Spleen (tissue), 11 donors: ENCODE results near the gene RSAD2. TPM values are rescaled to one million over a fixed set of nuclear protein-coding genes. Genes with fewer than 3 reads are reported as not detected.

Source experiments
- DNase-seq: peaks from one replicate; pipeline ENCODE4 v3.0.0-alpha.2; 2020
- H3K27ac ChIP-seq, 8 donors: fragments of 200-600 bp; sonication (generic) in 7 of 8; 1 replicate in 4 of 8; 2 replicates in 4 of 8; pipeline versions ENCODE4 v1.5.0 to v1.8.0; 2016 to 2021; ENCODE audit warnings: inconsistent platforms in 4 of 8, mild to moderate bottlenecking in 4 of 8, moderate library complexity in 1 of 8
- H3K27me3 ChIP-seq, 7 donors: fragments of 200-600 bp; sonication (generic) in 6 of 7; replicated peaks in 1 of 7; 1 replicate in 4 of 7; 2 replicates in 3 of 7; pipeline versions ENCODE4 v1.5.0 to v1.8.0; 2016 to 2021; ENCODE audit warnings: inconsistent platforms in 3 of 7, mild to moderate bottlenecking in 1 of 7
- H3K36me3 ChIP-seq, 6 donors: fragments of 200-600 bp; sonication (generic) in 5 of 6; 1 replicate in 4 of 6; 2 replicates in 2 of 6; pipeline versions ENCODE4 v1.5.0 to v1.8.0; 2016 to 2021; ENCODE audit warnings: inconsistent platforms in 2 of 6
- H3K4me1 ChIP-seq, 6 donors: fragments of 200-600 bp; sonication (generic) in 5 of 6; 1 replicate in 3 of 6; 2 replicates in 3 of 6; pipeline versions ENCODE4 v1.5.0 to v1.8.0; 2016 to 2021; ENCODE audit warnings: inconsistent platforms in 3 of 6
- H3K4me3 ChIP-seq, 8 donors: fragments of 200-600 bp; sonication (generic) in 7 of 8; 1 replicate in 4 of 8; 2 replicates in 4 of 8; pipeline versions ENCODE4 v1.5.0 to v1.8.0; 2016 to 2021; ENCODE audit warnings: inconsistent platforms in 4 of 8, mild to moderate bottlenecking in 4 of 8, moderate library complexity in 2 of 8
- H3K9me3 ChIP-seq, 8 donors: fragments of 200-600 bp; sonication (generic) in 7 of 8; 1 replicate in 4 of 8; 2 replicates in 4 of 8; pipeline versions ENCODE4 v1.5.0 to v1.8.0; 2016 to 2021; ENCODE audit warnings: inconsistent platforms in 4 of 8
- POLR2A ChIP-seq, 3 donors: fragments of 450-650 bp; IDR thresholded peaks; one replicate each; pipeline ENCODE4 v1.5.1; 2017; ENCODE audit warnings: antibody characterized with exemption in 3 of 3, mild to moderate bottlenecking in 1 of 3
- POLR2AphosphoS5 ChIP-seq, 3 donors: sonication (generic); formaldehyde crosslinking; IDR thresholded peaks; one replicate each; pipeline ENCODE4 v1.5.1; 2017; ENCODE audit warnings: antibody characterized with exemption in 3 of 3
- WGBS, 5 donors: extraction: QIAGEN DNeasy Blood & Tissue Kit in 3 of 5; methylation state at CpG; one replicate each; pipeline versions ENCODE4 v1.1.5 to v1.1.7; 2013 to 2018; 5-methylcytosine and 5-hydroxymethylcytosine counted together
- intact Hi-C: fragments of 100-400 bp; cut with DNase I; formaldehyde crosslinking; loops from one replicate; pipeline ENCODE4 v1.15.0; 2023; ENCODE audit warnings: low total_unique reads
- polyA plus RNA-seq, 3 donors: library from polyadenylated mRNA; stranded (reverse); fragments of 200-250 nt; gene quantifications; one replicate each; pipeline ENCODE4 v1.2.1, GENCODE V29; 2013
- total RNA-seq, 7 donors: library from RNA; depleted of rRNA in 3 of 7; stranded (reverse); fragments of >200 nt in 3 of 7; fragmentation: NEBNext Ultra II Directional in 4 of 7; extraction: Animal tissue kit (Norgen Biotek cat#: 25700) in 4 of 7; gene quantifications; one replicate each; pipeline versions ENCODE4 v1.1.0 to v1.2.1, GENCODE V29; 2016 to 2021
- TF ChIP-seq, protein P1 (sequence below), 11 experiments: fragments of 200-600 bp in 7 of 11; fragments of 450-650 bp in 4 of 11; sonication (generic) in 4 of 11; IDR thresholded peaks in 8 of 11; conservative IDR thresholded peaks in 3 of 11; 1 replicate in 7 of 11; 2 replicates in 4 of 11; pipeline versions ENCODE4 v1.4.0 to v1.8.0; 2016 to 2021; ENCODE audit warnings: antibody characterized with exemption in 11 of 11, inconsistent platforms in 4 of 11, mild to moderate bottlenecking in 1 of 11
- donor health status: healthy with polysubstance abuse.
- donor health status: DM: no; HTN: no; CAD: no; lungs with moderate emphysema.
- donor health status: DM: no; HTN: no; CAD: no.
- donor health status: Bipolar disorder and iron deficiency.
- donor health status: healthy.
- donor health status: DM: no; HTN: no; CAD: no.
- donor health status: DM: yes; HTN: yes; CAD: no.

Gene RSAD2
- total and polyA plus RNA-seq, 10 donors = 2.1 to 18.6 (median 9.0) TPM

DNA sequence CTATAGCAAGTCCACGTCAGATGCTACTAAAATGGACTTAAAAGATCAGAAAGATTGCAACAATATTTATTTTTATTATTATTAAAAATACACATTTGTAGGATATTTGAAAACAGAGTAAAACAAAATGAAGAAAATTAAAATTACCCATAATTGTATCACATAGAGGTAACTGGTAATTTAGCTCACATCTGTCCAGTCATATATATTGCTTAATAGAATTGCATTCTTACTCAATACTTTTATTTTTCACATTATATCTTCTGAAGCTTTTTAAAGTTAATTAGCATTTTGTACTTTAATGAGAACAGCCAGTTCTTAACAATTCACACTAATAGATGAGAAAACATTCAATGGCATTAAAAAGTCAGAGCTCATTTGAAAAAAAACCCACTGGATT is 28.1 kb downstream of the RSAD2 start:
- TF ChIP-seq POLR2AphosphoS5 (IDR thresholded peaks at IDR 0.05) (no peak), POLR2A (IDR thresholded peaks at IDR 0.05) (no peak)
- TF ChIP-seq, protein P1, sequence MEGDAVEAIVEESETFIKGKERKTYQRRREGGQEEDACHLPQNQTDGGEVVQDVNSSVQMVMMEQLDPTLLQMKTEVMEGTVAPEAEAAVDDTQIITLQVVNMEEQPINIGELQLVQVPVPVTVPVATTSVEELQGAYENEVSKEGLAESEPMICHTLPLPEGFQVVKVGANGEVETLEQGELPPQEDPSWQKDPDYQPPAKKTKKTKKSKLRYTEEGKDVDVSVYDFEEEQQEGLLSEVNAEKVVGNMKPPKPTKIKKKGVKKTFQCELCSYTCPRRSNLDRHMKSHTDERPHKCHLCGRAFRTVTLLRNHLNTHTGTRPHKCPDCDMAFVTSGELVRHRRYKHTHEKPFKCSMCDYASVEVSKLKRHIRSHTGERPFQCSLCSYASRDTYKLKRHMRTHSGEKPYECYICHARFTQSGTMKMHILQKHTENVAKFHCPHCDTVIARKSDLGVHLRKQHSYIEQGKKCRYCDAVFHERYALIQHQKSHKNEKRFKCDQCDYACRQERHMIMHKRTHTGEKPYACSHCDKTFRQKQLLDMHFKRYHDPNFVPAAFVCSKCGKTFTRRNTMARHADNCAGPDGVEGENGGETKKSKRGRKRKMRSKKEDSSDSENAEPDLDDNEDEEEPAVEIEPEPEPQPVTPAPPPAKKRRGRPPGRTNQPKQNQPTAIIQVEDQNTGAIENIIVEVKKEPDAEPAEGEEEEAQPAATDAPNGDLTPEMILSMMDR (IDR thresholded peaks at IDR 0.05 in 8 of 11, conservative IDR thresholded peaks at IDR 0.05 in 3 of 11) = no peak
- WGBS, 5 donors = 95 to 100% (median 96%) methylated on average over 1 of the region's 1 CpG
- DNase-seq = no peak
- H3K36me3 ChIP-seq = no peaks in the 10 kb centered on the region
- no peaks in the 10 kb centered on the region for H3K27me3 ChIP-seq
- intact Hi-C loops = no loop called here
- H3K27ac ChIP-seq = no peak overlapping the region
- H3K4me3 ChIP-seq = no peak overlapping the region
- peaks cover 0 to 27% (median 13%) of the 10 kb centered on the region in 8 donors for H3K9me3 ChIP-seq
- peaks cover 7 to 27% (median 17%) of the 10 kb centered on the region in 6 donors for H3K4me1 ChIP-seq

DNA sequence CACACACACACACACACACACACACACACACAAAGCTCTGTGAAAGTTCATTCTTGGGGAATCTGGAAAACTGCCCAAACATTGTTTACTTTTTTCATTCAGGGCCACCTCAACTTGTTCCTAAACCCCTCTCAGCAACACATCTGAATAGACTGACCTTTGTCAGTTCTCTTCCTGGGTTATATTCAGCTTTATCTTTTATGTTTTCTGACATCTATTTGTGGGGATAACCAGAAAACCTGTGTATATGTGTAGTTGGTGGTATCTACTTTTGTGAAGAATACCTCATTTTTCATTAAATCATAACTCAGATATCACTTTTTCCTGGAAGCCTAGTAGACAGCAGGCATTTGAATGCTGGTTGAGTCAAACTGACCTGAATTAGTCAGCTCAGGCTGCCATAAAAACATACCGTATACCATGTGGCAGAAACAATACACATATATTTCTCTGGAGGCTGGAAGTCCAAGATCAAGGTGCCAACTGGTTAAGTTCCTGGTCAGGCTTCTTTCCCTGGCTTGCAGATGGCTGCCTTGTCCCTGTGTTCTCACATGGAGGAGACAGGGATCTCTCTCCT is 28.7 kb downstream of the RSAD2 start:
- Histone ChIP-seq H3K4me1 (peaks cover 9 to 33% (median 22%) of the 10 kb centered on the region in 6 donors), H3K27me3 (no peaks in the 10 kb centered on the region), H3K9me3 (peaks cover 0 to 24% (median 13%) of the 10 kb centered on the region in 8 donors), H3K36me3 (no peaks in the 10 kb centered on the region), H3K4me3 (no peak overlapping the region), H3K27ac (no peak overlapping the region)
- 81 to 94% (median 85%) methylated on average over 1 of the region's 1 CpG for WGBS, 5 donors
- DNase-seq = no peak
- intact Hi-C loops = no loop called here
- TF ChIP-seq POLR2AphosphoS5 (IDR thresholded peaks at IDR 0.05) = no peak
- TF ChIP-seq, protein P1 (IDR thresholded peaks at IDR 0.05 in 8 of 11, conservative IDR thresholded peaks at IDR 0.05 in 3 of 11) = no peak
- TF ChIP-seq POLR2A (IDR thresholded peaks at IDR 0.05) = no peak

DNA sequence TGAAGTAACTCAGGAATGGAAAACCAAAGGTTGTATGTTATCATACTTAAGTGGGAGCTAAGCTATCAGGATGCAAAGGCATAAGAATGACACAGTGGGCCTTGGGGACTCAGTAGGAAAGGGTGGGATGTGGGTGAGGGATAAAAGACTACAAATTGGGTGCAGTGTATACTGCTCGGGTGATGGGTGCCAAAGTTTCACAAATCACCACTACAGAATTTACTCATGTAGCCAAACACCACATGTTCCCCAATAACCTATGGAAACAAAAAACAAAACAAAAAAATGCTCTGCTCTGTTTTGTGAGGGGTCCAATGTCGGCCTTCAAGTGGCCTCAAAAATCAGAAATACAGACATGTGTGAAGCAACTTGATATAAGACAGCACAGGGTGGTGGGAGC is 30.7 kb downstream of the RSAD2 start:
- Histone ChIP-seq H3K9me3 (peaks cover 0 to 4% (median 0%) of the 10 kb centered on the region in 8 donors), H3K27ac (peak overlapping the region in 4 of 8 donors; percentile 73 to 77 (median 75)), H3K36me3 (peaks cover 0 to 8% (median 0%) of the 10 kb centered on the region in 6 donors), H3K4me1 (peaks cover 10 to 51% (median 27%) of the 10 kb centered on the region in 6 donors), H3K4me3 (no peak overlapping the region), H3K27me3 (no peaks in the 10 kb centered on the region)
- DNase-seq = no peak
- TF ChIP-seq, protein P1 (IDR thresholded peaks at IDR 0.05 in 8 of 11, conservative IDR thresholded peaks at IDR 0.05 in 3 of 11) = no peak
- TF ChIP-seq POLR2A (IDR thresholded peaks at IDR 0.05) (no peak), POLR2AphosphoS5 (IDR thresholded peaks at IDR 0.05) (no peak)
- intact Hi-C loops = no loop called here
- WGBS, 5 donors = 89 to 93% (median 91%) methylated on average over 2 of the region's 2 CpGs

DNA sequence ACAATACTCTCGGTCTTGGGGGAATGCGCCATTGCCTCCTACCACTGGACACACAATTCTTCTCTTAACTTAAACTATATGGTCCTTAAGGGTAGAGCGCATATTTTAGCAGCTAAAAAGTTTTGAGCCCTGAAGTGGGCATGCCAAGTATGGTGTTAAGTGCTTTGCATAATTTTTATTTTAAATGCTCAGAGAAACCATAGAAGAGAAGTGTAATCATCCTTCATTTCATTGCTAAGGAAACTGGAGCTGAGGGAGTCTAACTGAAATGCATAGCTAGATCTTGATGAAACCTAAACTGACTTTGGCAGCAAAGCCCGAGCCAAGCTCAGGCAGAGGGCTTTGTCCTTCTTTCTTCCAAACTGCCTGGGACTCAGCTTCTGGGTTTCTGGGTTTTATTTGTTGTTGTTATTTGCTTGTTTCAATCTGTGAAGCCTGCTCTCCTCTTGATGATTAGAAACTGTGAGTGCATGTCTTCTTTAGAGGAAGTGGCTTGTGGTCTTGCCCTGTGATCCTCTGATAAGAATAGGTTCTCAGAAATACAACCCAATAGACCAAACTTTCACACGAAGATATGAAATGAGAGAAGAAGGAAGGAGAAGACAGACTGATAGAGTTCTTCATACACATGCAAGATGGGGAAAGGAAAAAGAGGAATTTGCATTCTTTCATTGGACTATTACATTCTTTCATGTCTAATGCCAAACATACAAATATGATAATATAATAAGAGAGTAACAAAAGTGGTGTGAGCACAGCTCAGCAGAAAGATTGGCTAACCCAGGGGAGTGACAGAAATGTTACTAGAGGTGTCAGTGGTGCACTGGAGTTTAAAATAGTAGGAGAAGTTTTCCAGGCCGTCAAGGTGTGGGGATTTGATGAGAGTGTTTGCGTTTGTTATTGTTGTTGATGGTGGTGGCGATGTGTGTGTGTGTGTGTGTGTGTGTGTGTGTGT is 32.1 kb downstream of the RSAD2 start:
- H3K27ac ChIP-seq = peak overlapping the region; percentile 4 to 77 (median 72)
- intact Hi-C loops = no loop called here
- 48 to 60% (median 56%) methylated on average over 8 of the region's 8 CpGs for WGBS, 5 donors

More for the DNA sequence above, 32.1 kb downstream of the RSAD2 start:
- TF ChIP-seq POLR2AphosphoS5 (IDR thresholded peaks at IDR 0.05) = no peak
- no peak for TF ChIP-seq POLR2A (IDR thresholded peaks at IDR 0.05)
- TF ChIP-seq, protein P1 (IDR thresholded peaks at IDR 0.05 in 8 of 11, conservative IDR thresholded peaks at IDR 0.05 in 3 of 11) = no peak
- no peak overlapping the region for H3K4me3 ChIP-seq
- H3K9me3 ChIP-seq = no peaks in the 10 kb centered on the region
- H3K36me3 ChIP-seq = peaks cover 0 to 15% (median 0%) of the 10 kb centered on the region in 6 donors
- DNase-seq = no peak
- H3K27me3 ChIP-seq = no peaks in the 10 kb centered on the region
- H3K4me1 ChIP-seq = peaks cover 10 to 65% (median 30%) of the 10 kb centered on the region in 6 donors
